MV-4-11 (cell line): Measurements from ENCODE around the gene RBM7.

Experiments
- DNase-seq: peaks from one replicate; lab custom pipeline; 2025; lab: John Stamatoyannopoulos, UW

Gene RBM7

GRCh38 chr11:114448749-114449482 lies 48.5 kb downstream of the RBM7 start:
- DNase-seq = no peak

GRCh38 chr11:114449845-114450244 lies 49.4 kb downstream of the RBM7 start:
- no peak for DNase-seq

DNA sequence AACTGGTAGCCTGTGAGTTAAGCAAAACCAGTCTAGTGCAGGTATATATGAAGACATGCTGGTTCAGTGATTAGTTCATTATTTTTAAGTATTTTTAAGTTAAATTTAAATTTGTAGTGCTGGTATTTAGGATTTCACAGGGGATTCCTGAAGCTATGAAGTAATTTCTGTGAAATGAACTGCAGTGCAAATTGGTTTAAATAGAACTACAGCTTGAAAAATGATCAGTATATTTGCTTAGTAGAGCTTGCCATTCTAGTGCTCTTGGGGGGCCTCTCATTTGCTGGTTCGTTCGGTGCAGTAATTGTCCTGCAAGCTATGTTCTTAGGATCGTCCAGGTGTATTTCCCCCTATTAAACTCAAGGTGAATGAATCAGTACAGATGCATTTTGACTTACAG lies 51.9 kb downstream of the RBM7 start:
- DNase-seq = no peak
